Measurements from ENCODE around the gene MYO9A. TPM values are rescaled to one million over a fixed set of nuclear protein-coding genes. Genes with fewer than 3 reads are reported as not detected.

The MYO9A gene
- total RNA-seq, 1 donor: 55.9 TPM

- no peak overlapping the region for H3K4me3 ChIP-seq (ENCODE audit: low read depth, low read length)
- no peak for TF ChIP-seq CTCF (IDR thresholded peaks at IDR 0.05; ENCODE audit: insufficient read depth, low read length)
- DNase-seq (ENCODE audit: low read depth): no peak
These were observed 186.7 kb downstream of the MYO9A start for GRCh38 chr15:71931261-71931660.

GRCh38 chr15:71925145-71925544 is 192.8 kb downstream of the MYO9A start:
- no peak for DNase-seq (ENCODE audit: low read depth)
- H3K4me3 ChIP-seq (ENCODE audit: low read depth, low read length): no peak overlapping the region
- TF ChIP-seq CTCF (IDR thresholded peaks at IDR 0.05; ENCODE audit: insufficient read depth, low read length): no peak

- DNase-seq (ENCODE audit: low read depth): no peak
- no peak for TF ChIP-seq CTCF (IDR thresholded peaks at IDR 0.05; ENCODE audit: insufficient read depth, low read length)
- H3K4me3 ChIP-seq (ENCODE audit: low read depth, low read length): no peak overlapping the region
These were observed 196.8 kb downstream of the MYO9A start for GRCh38 chr15:71921191-71921590.

- no peak for DNase-seq (ENCODE audit: low read depth)
- no peak for TF ChIP-seq CTCF (IDR thresholded peaks at IDR 0.05; ENCODE audit: insufficient read depth, low read length)
- H3K4me3 ChIP-seq (ENCODE audit: low read depth, low read length): no peak overlapping the region
These were observed 197.4 kb downstream of the MYO9A start for GRCh38 chr15:71920573-71920972.

- no peak for DNase-seq (ENCODE audit: low read depth)
- no peak for TF ChIP-seq CTCF (IDR thresholded peaks at IDR 0.05; ENCODE audit: insufficient read depth, low read length)
- H3K4me3 ChIP-seq (ENCODE audit: low read depth, low read length): no peak overlapping the region
These were observed 201.1 kb downstream of the MYO9A start for GRCh38 chr15:71916834-71917233.

- DNase-seq (ENCODE audit: low read depth): no peak
- no peak overlapping the region for H3K4me3 ChIP-seq (ENCODE audit: low read depth, low read length)
- TF ChIP-seq CTCF (IDR thresholded peaks at IDR 0.05; ENCODE audit: insufficient read depth, low read length): no peak
These were observed 203.9 kb downstream of the MYO9A start for GRCh38 chr15:71914092-71914491.

GRCh38 chr15:71899674-71900073 is 218.3 kb downstream of the MYO9A start:
- H3K4me3 ChIP-seq (ENCODE audit: low read depth, low read length): no peak overlapping the region
- no peak for DNase-seq (ENCODE audit: low read depth)
- no peak for TF ChIP-seq CTCF (IDR thresholded peaks at IDR 0.05; ENCODE audit: insufficient read depth, low read length)
